Progenitor cell of endocrine pancreas (in vitro differentiated cells): Measurements from ENCODE around the gene GSG1L. TPM values are rescaled to one million over a fixed set of nuclear protein-coding genes. Genes with fewer than 3 reads are reported as not detected.

ENCODE experiments used
- DNase-seq: peaks from one replicate; pipeline ENCODE4 v3.0.0; 2021; ENCODE audit warnings: low spot score; ENCODE audit not compliant: unreplicated experiment
- H3K27ac Mint-ChIP-seq: 2 replicates; pipeline ENCODE4 v1.8.0; 2021; ENCODE audit warnings: mild to moderate bottlenecking, moderate library complexity, mixed read lengths
- H3K27me3 Mint-ChIP-seq: 2 replicates; pipeline ENCODE4 v1.8.0; 2021; ENCODE audit warnings: mixed read lengths
- H3K36me3 Mint-ChIP-seq: 2 replicates; pipeline ENCODE4 v1.8.0; 2022; ENCODE audit warnings: mixed read lengths; ENCODE audit not compliant: insufficient read depth
- H3K4me1 Mint-ChIP-seq: 2 replicates; pipeline ENCODE4 v1.8.0; 2021; ENCODE audit warnings: low read depth, mixed read lengths
- H3K4me3 Mint-ChIP-seq: 2 replicates; pipeline ENCODE4 v1.8.0; 2021; ENCODE audit warnings: low read depth, mild to moderate bottlenecking, moderate library complexity, mixed read lengths
- H3K9me3 Mint-ChIP-seq: 2 replicates; pipeline ENCODE4 v1.8.0; 2021; ENCODE audit warnings: low read depth, mixed read lengths
- CTCF ChIP-seq: fragments of 200-600 bp; sonication (generic); IDR thresholded peaks from one replicate; pipeline ENCODE4 v1.5.0; 2021; ENCODE audit warnings: antibody characterized with exemption, mild to moderate bottlenecking; ENCODE audit not compliant: unreplicated experiment
- total RNA-seq: library from RNA; stranded (reverse); gene quantifications from 2 replicates; pipeline ENCODE4 v1.2.1, GENCODE V29; 2021

Gene GSG1L
- total RNA-seq, 1 donor from 2014 or later = 0.17 TPM

GRCh38 chr16:28061352-28062101, 2.0 kb downstream of the GSG1L start:
- TF ChIP-seq CTCF = no peak
- Mint-ChIP-seq H3K36me3 (no peaks in the 10 kb centered on the region), H3K9me3 (no peaks in the 10 kb centered on the region), H3K27ac (no peak overlapping the region), H3K4me1 (no peaks in the 10 kb centered on the region), H3K27me3 (peaks cover 76% of the 10 kb centered on the region), H3K4me3 (no peak overlapping the region)
- DNase-seq = no peak

GRCh38 chr16:28059841-28060575, 3.5 kb downstream of the GSG1L start:
- Mint-ChIP-seq H3K9me3 (no peaks in the 10 kb centered on the region), H3K36me3 (no peaks in the 10 kb centered on the region), H3K27ac (no peak overlapping the region), H3K4me3 (no peak overlapping the region), H3K4me1 (no peaks in the 10 kb centered on the region), H3K27me3 (peaks cover 62% of the 10 kb centered on the region)
- no peak for DNase-seq
- TF ChIP-seq CTCF = no peak

GRCh38 chr16:28058839-28059589, 4.5 kb downstream of the GSG1L start:
- Mint-ChIP-seq H3K4me3 (no peak overlapping the region), H3K27me3 (peaks cover 55% of the 10 kb centered on the region), H3K4me1 (no peaks in the 10 kb centered on the region), H3K36me3 (no peaks in the 10 kb centered on the region), H3K9me3 (no peaks in the 10 kb centered on the region), H3K27ac (no peak overlapping the region)
- no peak for DNase-seq
- TF ChIP-seq CTCF = no peak

GRCh38 chr16:28057949-28058348, 5.6 kb downstream of the GSG1L start:
- H3K4me3 Mint-ChIP-seq = no peak overlapping the region
- TF ChIP-seq CTCF = no peak
- no peak for DNase-seq
- no peaks in the 10 kb centered on the region for H3K9me3 Mint-ChIP-seq
- no peak overlapping the region for H3K27ac Mint-ChIP-seq
- no peaks in the 10 kb centered on the region for H3K4me1 Mint-ChIP-seq
- H3K27me3 Mint-ChIP-seq = peaks cover 61% of the 10 kb centered on the region
- no peaks in the 10 kb centered on the region for H3K36me3 Mint-ChIP-seq

GRCh38 chr16:28053461-28053860, 10.1 kb downstream of the GSG1L start:
- Mint-ChIP-seq H3K4me3 (no peak overlapping the region), H3K4me1 (no peaks in the 10 kb centered on the region), H3K9me3 (peaks cover 5% of the 10 kb centered on the region), H3K27ac (no peak overlapping the region), H3K36me3 (no peaks in the 10 kb centered on the region), H3K27me3 (peaks cover 26% of the 10 kb centered on the region)
- no peak for TF ChIP-seq CTCF
- no peak for DNase-seq
